NCI-H82 treated with DMSO at 0.1 percent for 48 hours (cell line): Measurements from ENCODE around the gene TIMM13.
A peak's percentile ranks its signal among the peaks of the same experiment; 100 is the strongest.
"Not testable (repeated sequence)": the region's sequence is repeated elsewhere in the genome, so short reads cannot be mapped to it uniquely, and the experiment has no call there.

Experiments
- DNase-seq: peaks from one replicate; lab custom pipeline; 2025; ENCODE audit not compliant: unreplicated experiment; lab: John Stamatoyannopoulos, UW

Gene TIMM13

GRCh38 chr19:2427429-2428320 is at the start of gene TIMM13:
TIMM13 (minus strand) TSS chr19:2427586; CDS start chr19:2427533, 53 bp downstream.
- DNase-seq: peak; percentile 82

- no peak for DNase-seq
Observed at GRCh38 chr19:2476451-2477140, 49.2 kb upstream of the TIMM13 start.

- DNase-seq: peak; percentile 69
Observed at GRCh38 chr19:2475702-2476450, 48.5 kb upstream of the TIMM13 start, which contains the start of gene GADD45B. GADD45B (plus strand) TSS chr19:2476127; CDS start chr19:2476359, 232 bp downstream.

DNA sequence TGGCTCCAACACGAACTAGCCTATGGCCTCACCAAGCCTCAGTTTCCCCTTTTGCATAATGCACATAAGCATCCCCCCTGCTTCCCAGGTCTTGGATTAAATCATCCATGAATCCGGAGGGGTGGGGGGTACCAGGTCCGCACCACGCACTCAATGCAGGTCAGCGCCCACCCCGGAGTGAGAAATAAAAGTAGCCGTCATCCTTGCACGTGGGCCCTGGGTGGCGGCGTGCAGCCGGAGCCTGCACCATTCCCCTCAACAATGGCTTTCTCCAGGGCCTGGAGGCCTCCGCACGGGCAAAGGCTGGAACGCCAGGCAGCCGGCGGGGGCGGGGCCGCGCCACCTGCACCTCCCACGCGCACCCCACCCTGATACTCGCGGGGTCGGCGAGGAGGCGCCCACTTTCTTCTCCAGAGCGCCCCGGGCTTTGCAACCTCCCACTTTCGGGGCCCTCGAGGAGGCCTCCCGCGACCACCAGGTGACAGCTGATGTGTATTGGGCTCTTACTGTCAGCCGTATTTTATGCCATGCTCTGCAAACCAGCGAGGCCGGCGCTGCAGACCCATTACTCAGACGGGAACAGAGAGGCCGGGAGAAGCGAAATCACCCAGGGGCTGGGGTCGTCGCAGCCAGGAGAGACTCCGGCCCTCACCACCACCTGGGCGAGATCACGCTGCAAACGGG is 47.8 kb upstream of the TIMM13 start:
- DNase-seq: no peak

- DNase-seq: peak; percentile 37
Observed at GRCh38 chr19:2474232-2475017, 47.0 kb upstream of the TIMM13 start.

DNA sequence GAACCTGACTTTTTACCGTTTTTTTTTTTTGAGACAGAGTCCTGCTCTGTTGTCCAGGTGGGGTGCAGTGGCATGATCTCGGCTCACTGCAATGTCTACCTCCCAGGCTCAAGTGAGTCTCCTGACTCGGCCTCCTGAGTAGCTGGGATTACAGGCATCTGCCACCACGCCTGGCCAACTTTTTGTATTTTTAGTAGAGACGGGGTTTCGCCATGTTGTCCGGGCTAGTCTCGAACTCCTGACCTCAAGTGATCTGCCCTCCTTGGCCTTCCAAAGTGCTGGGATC is 42.5 kb upstream of the TIMM13 start:
- DNase-seq: not testable (repeated sequence)

GRCh38 chr19:2469102-2469914 is 41.9 kb upstream of the TIMM13 start:
- no peak for DNase-seq

GRCh38 chr19:2468596-2468995 is 41.2 kb upstream of the TIMM13 start:
- DNase-seq: no peak

DNA sequence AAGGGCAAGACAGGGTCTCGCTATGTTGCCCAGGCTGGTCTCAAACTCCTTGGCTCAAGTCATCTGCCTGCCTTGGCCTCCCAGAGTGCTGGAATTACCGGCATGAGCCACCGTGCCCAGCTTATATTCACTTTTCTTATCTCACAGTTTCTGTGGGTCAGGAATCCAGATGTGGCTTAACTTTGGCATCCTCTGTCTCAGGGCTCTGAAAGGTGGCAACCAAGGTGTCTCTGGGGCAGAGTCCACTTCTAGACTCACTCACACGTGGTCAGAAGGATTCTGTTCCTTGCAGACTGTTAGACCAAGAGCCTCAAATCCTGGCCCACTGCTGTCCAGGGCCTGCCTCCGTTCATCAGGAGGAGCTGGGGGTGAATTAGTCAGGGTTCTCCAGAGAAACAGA is 37.0 kb upstream of the TIMM13 start:
- DNase-seq: no peak

DNA sequence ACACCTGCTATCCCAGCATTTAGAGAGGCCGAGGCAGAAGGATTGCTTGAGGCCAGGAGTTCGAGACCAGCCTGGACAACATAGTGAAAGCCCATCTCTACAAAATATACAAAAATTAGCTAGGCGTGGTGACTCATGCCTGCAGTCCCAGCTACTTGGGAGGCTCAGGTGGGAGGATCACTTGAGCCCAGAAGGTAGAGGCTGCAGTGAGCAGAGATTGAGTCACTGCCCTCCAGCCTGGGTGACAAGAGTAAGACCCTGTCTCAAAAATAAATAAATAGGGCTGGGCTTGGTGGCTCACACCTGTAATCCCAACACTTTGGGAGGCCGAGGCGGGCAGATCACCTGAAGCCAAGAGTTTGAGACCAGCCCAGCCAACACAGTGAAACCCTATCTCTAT is 36.3 kb upstream of the TIMM13 start:
- not testable (repeated sequence) for DNase-seq

GRCh38 chr19:2462635-2463421 is 35.4 kb upstream of the TIMM13 start:
- peak; percentile 19 for DNase-seq

- DNase-seq: no peak
Observed at GRCh38 chr19:2461751-2462634, 34.6 kb upstream of the TIMM13 start.

DNA sequence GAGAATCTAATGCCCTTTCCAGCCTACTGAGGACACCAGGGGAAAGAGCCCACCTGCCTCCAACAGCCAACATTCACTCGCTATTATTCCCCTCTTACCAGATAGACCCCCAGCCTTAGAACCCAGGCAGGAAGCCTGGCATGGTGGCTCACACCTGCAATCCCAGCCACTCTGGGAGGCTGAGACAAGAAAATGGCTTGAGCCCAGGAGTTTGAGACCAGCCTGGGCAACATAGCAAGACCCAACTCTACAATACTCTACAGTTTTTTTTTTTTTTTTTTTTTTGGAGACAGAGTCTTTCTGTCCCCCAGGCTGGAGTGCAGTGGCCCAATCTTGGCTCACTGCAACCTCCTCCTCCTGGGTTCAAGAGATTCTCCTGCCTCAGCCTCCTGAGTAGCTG is 32.9 kb upstream of the TIMM13 start:
- no peak for DNase-seq

DNA sequence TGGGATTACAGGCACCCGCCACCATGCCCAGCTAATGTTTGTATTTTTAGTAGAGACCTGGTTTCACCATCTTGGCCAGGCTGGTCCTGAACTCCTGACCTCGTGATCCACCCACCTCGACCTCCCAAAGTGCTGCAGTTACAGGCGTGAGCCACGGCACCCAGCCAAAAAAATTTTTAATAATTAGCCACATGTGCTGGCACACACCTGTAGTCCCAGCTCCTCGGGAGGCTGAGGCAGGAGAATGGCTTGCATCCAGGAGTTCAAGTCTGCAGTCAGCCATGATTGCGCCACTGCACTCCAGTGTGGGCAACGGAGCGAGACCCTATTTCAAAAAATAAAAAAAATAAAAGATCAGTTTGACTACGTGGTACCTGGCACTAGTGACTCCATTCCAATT is 31.4 kb upstream of the TIMM13 start:
- DNase-seq: not testable (repeated sequence)

DNA sequence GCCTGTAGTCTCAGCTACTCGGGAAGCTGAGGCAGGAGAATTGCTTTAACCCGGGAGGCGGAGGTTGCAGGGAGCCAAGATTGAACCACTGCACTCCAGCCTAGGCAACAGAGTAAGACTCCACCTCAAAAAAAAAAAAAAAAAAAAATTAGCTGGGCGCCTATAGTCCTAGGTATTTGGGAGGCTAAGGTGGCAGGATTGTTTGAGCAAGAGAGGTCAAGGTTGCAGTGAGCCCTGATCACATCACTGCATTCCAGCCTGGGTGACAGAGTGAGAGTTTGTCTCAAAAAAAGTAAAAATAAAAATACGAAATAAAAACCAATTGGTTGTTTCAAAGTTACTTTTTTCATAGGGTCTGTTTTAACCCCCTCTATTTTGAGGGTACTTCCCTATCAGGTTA is 30.7 kb upstream of the TIMM13 start:
- DNase-seq: no peak

- DNase-seq: no peak
Observed at GRCh38 chr19:2457394-2458037, 30.1 kb upstream of the TIMM13 start.
